Measurements from ENCODE around the gene TCF7L2.

Gene TCF7L2

GRCh38 chr10:113045147-113046055, 95.4 kb downstream of the TCF7L2 start:
- no peak for TF ChIP-seq OSR1 (CRISPR knock-in tag; IDR thresholded peaks at IDR 0.05)
- no peak for TF ChIP-seq RARB (CRISPR knock-in tag; IDR thresholded peaks at IDR 0.05)
- ATAC-seq: peak; percentile 94

- no peak for ATAC-seq
- no peak for TF ChIP-seq PATZ1 (CRISPR knock-in tag; IDR thresholded peaks at IDR 0.05; ENCODE audit: borderline replicate concordance)
- TF ChIP-seq CREB5 (CRISPR knock-in tag; IDR thresholded peaks at IDR 0.05; ENCODE audit: low read depth): no peak
- no peak for TF ChIP-seq TSHZ2 (CRISPR knock-in tag; IDR thresholded peaks at IDR 0.05)
- no peak for TF ChIP-seq POU6F1 (CRISPR knock-in tag; IDR thresholded peaks at IDR 0.05; ENCODE audit: borderline replicate concordance, low read depth)
- no peak for TF ChIP-seq RARB (CRISPR knock-in tag; IDR thresholded peaks at IDR 0.05)
- TF ChIP-seq ZFP30 (CRISPR knock-in tag; IDR thresholded peaks at IDR 0.05): no peak
- no peak for TF ChIP-seq SNAI2 (CRISPR knock-in tag; IDR thresholded peaks at IDR 0.05)
- no peak for TF ChIP-seq ZFP3 (CRISPR knock-in tag; IDR thresholded peaks at IDR 0.05)
- TF ChIP-seq ZNF70 (CRISPR knock-in tag; IDR thresholded peaks at IDR 0.05): no peak
- no peak for TF ChIP-seq ESRRG (CRISPR knock-in tag; IDR thresholded peaks at IDR 0.05)
- no peak for TF ChIP-seq PPARA (CRISPR knock-in tag; IDR thresholded peaks at IDR 0.05; ENCODE audit: borderline replicate concordance)
- TF ChIP-seq ZC3H10 (CRISPR knock-in tag; IDR thresholded peaks at IDR 0.05): no peak
- TF ChIP-seq OSR1 (CRISPR knock-in tag; IDR thresholded peaks at IDR 0.05): no peak
- no peak for TF ChIP-seq ARNTL (CRISPR knock-in tag; IDR thresholded peaks at IDR 0.05; ENCODE audit: borderline replicate concordance, low read depth)
Measured at GRCh38 chr10:113047151-113047550, 97.1 kb downstream of the TCF7L2 start.

- ATAC-seq: no peak
- TF ChIP-seq CSDC2 (CRISPR knock-in tag; IDR thresholded peaks at IDR 0.05) (no peak), POU6F1 (CRISPR knock-in tag; IDR thresholded peaks at IDR 0.05; ENCODE audit: borderline replicate concordance, low read depth) (no peak), RARB (CRISPR knock-in tag; IDR thresholded peaks at IDR 0.05) (no peak), ZFP3 (CRISPR knock-in tag; IDR thresholded peaks at IDR 0.05) (no peak), SNAI2 (CRISPR knock-in tag; IDR thresholded peaks at IDR 0.05) (no peak), ZNF8 (CRISPR knock-in tag; IDR thresholded peaks at IDR 0.05) (no peak), GLIS3 (CRISPR knock-in tag; IDR thresholded peaks at IDR 0.05) (no peak), ZFP30 (CRISPR knock-in tag; IDR thresholded peaks at IDR 0.05) (no peak), ARNTL (CRISPR knock-in tag; IDR thresholded peaks at IDR 0.05; ENCODE audit: borderline replicate concordance, low read depth) (no peak), CREB5 (CRISPR knock-in tag; IDR thresholded peaks at IDR 0.05; ENCODE audit: low read depth) (no peak), TOX (CRISPR knock-in tag; IDR thresholded peaks at IDR 0.05; ENCODE audit: borderline replicate concordance) (no peak), CSRNP3 (CRISPR knock-in tag; IDR thresholded peaks at IDR 0.05) (no peak), ZC3H10 (CRISPR knock-in tag; IDR thresholded peaks at IDR 0.05) (no peak), BACH2 (CRISPR knock-in tag; IDR thresholded peaks at IDR 0.05; ENCODE audit: borderline replicate concordance) (no peak), ISL1 (CRISPR knock-in tag; IDR thresholded peaks at IDR 0.05) (no peak)
Measured at GRCh38 chr10:113047605-113047962, 97.5 kb downstream of the TCF7L2 start.

Data from SK-N-SH treated with all-trans-retinoic acid at 6 μM for 48 hours (cell line).